T-helper 9 cell (primary cell): ENCODE measurements around the gene ABCG2.
"Not testable (repeated sequence)": the region's sequence is repeated elsewhere in the genome, so short reads cannot be mapped to it uniquely, and the experiment has no call there.

ENCODE experiments used
- DNase-seq: peaks from one replicate; pipeline ENCODE4 v3.0.0-alpha.2; 2020

The ABCG2 gene

GRCh38 chr4:88163336-88163735 is 4.9 kb upstream of the ABCG2 start:
- no peak for DNase-seq

GRCh38 chr4:88162626-88163025 is 4.2 kb upstream of the ABCG2 start:
- no peak for DNase-seq

- DNase-seq: no peak
These were observed 838 bp upstream of the ABCG2 start for GRCh38 chr4:88159229-88159725.

- no peak for DNase-seq
These were observed 376 bp downstream of the ABCG2 start for GRCh38 chr4:88158038-88158488.

GRCh38 chr4:88152331-88152730 is 6.1 kb downstream of the ABCG2 start:
- not testable (repeated sequence) for DNase-seq

GRCh38 chr4:88148560-88148959 is 9.9 kb downstream of the ABCG2 start:
- DNase-seq: no peak

GRCh38 chr4:88147799-88148217 is 10.6 kb downstream of the ABCG2 start:
- no peak for DNase-seq

GRCh38 chr4:88146891-88147290 is 11.5 kb downstream of the ABCG2 start:
- DNase-seq: no peak

GRCh38 chr4:88144866-88145300 is 13.6 kb downstream of the ABCG2 start:
- DNase-seq: no peak

- DNase-seq: no peak
These were observed 14.4 kb downstream of the ABCG2 start for GRCh38 chr4:88144048-88144447.

- no peak for DNase-seq
These were observed 14.9 kb downstream of the ABCG2 start for GRCh38 chr4:88143504-88143903.

GRCh38 chr4:88138561-88138960 is 19.9 kb downstream of the ABCG2 start:
- DNase-seq: no peak

- no peak for DNase-seq
These were observed 21.3 kb downstream of the ABCG2 start for GRCh38 chr4:88137112-88137511.

GRCh38 chr4:88136249-88136648 is 22.2 kb downstream of the ABCG2 start:
- DNase-seq: no peak

GRCh38 chr4:88135356-88135663 is 23.1 kb downstream of the ABCG2 start:
- no peak for DNase-seq

GRCh38 chr4:88134536-88135355 is 23.7 kb downstream of the ABCG2 start:
- DNase-seq: no peak

- DNase-seq: no peak
These were observed 24.3 kb downstream of the ABCG2 start for GRCh38 chr4:88134111-88134510.

- no peak for DNase-seq
These were observed 27.7 kb downstream of the ABCG2 start for GRCh38 chr4:88130544-88131305.

GRCh38 chr4:88130003-88130402 is 28.4 kb downstream of the ABCG2 start:
- DNase-seq: no peak

GRCh38 chr4:88122260-88122659 is 36.2 kb downstream of the ABCG2 start:
- DNase-seq: not testable (repeated sequence)

GRCh38 chr4:88119943-88120342 is 38.5 kb downstream of the ABCG2 start:
- DNase-seq: no peak

GRCh38 chr4:88115587-88115986 is 42.9 kb downstream of the ABCG2 start:
- no peak for DNase-seq

- DNase-seq: no peak
These were observed 45.6 kb downstream of the ABCG2 start for GRCh38 chr4:88112856-88113255.

GRCh38 chr4:88110826-88111225 is 47.6 kb downstream of the ABCG2 start:
- no peak for DNase-seq
